Large intestine (tissue), 12 donors: ENCODE results near the gene OCEL1. TPM values are rescaled to one million over a fixed set of nuclear protein-coding genes. Genes with fewer than 3 reads are reported as not detected.
"Not testable (repeated sequence)": the region's sequence is repeated elsewhere in the genome, so short reads cannot be mapped to it uniquely, and the experiment has no call there.

Experiments
- DNase-seq, 2 donors: peaks; one replicate each; pipeline versions ENCODE4 v3.0.0 to v3.0.0-alpha.2; 2013
- H3K27ac ChIP-seq: one replicate; pipeline ENCODE4 v1.5.1; 2013; ENCODE audit warnings: low read length
- H3K27me3 ChIP-seq: 2 replicates; pipeline ENCODE4 v1.6.1; 2013; ENCODE audit warnings: low read length; ENCODE audit not compliant: control insufficient read depth, insufficient read depth
- H3K36me3 ChIP-seq: 2 replicates; pipeline ENCODE4 v1.6.1; 2013; ENCODE audit warnings: low read length; ENCODE audit not compliant: control insufficient read depth, insufficient read depth
- H3K4me1 ChIP-seq: one replicate; pipeline ENCODE4 v1.6.1; 2013; ENCODE audit warnings: low read length; ENCODE audit not compliant: control insufficient read depth, insufficient read depth
- H3K4me3 ChIP-seq: one replicate; pipeline ENCODE4 v1.5.1; 2013; ENCODE audit warnings: low read length
- H3K9me3 ChIP-seq: one replicate; pipeline ENCODE4 v1.6.1; 2013; ENCODE audit warnings: mild to moderate bottlenecking, low read depth, low read length, moderate library complexity; ENCODE audit not compliant: control insufficient read depth
- WGBS: methylation state at CpG from one replicate; pipeline ENCODE4 v1.1.5; 2013; ENCODE audit warnings: low lambda C conversion rate; ENCODE audit not compliant: insufficient coverage; 5-methylcytosine and 5-hydroxymethylcytosine counted together
- long read RNA-seq, 11 donors: transcript quantifications; one replicate each; lab custom pipeline, GENCODE V29; 2026
- polyA plus RNA-seq: library from polyadenylated mRNA; unstranded; fragments of 120-200 nt; gene quantifications from one replicate; pipeline ENCODE4 v1.2.1, GENCODE V29; 2013

The OCEL1 gene, protein sequence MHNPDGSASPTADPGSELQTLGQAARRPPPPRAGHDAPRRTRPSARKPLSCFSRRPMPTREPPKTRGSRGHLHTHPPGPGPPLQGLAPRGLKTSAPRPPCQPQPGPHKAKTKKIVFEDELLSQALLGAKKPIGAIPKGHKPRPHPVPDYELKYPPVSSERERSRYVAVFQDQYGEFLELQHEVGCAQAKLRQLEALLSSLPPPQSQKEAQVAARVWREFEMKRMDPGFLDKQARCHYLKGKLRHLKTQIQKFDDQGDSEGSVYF
- polyA plus RNA-seq, result 33.0 TPM
- long read RNA-seq, donor 1, partial matches to known transcripts, result 0 of 6 reads
- long read RNA-seq, donor 1, other reads (novel, unspliced or antisense), result 0 of 6 reads
- long read RNA-seq, donor 2, transcript OCEL1-201 (6 exons, 1,133 nt), result major isoform, 10 of 16 reads
- long read RNA-seq, donor 2, partial matches to known transcripts, result 0 of 16 reads
- long read RNA-seq, donor 2, other reads (novel, unspliced or antisense), result 0 of 16 reads
- long read RNA-seq, donor 3, result 0 reads
- long read RNA-seq, donor 4, partial matches to known transcripts, result 0 of 2 reads
- long read RNA-seq, donor 4, other reads (novel, unspliced or antisense), result 0 of 2 reads
- long read RNA-seq, donor 5, partial matches to known transcripts, result 0 of 3 reads
- long read RNA-seq, donor 5, other reads (novel, unspliced or antisense), result 0 of 3 reads
- long read RNA-seq, donor 6, transcript OCEL1-201 (6 exons, 1,133 nt), result major isoform, 7 of 10 reads
- long read RNA-seq, donor 6, partial matches to known transcripts, result 0 of 10 reads
- long read RNA-seq, donor 6, other reads (novel, unspliced or antisense), result 0 of 10 reads
- long read RNA-seq, donor 7, partial matches to known transcripts, result 0 of 3 reads
- long read RNA-seq, donor 7, other reads (novel, unspliced or antisense), result 0 of 3 reads
- long read RNA-seq, donor 8, partial matches to known transcripts, result 0 of 8 reads
- long read RNA-seq, donor 8, other reads (novel, unspliced or antisense), result 0 of 8 reads
- long read RNA-seq, donor 9, transcript OCEL1-201 (6 exons, 1,133 nt), result major isoform, 9 of 10 reads
- long read RNA-seq, donor 9, partial matches to known transcripts, result 0 of 10 reads
- long read RNA-seq, donor 9, other reads (novel, unspliced or antisense), result 0 of 10 reads
- long read RNA-seq, donor 10, transcript OCEL1-201 (6 exons, 1,133 nt), result major isoform, 7 of 11 reads
- long read RNA-seq, donor 10, partial matches to known transcripts, result 0 of 11 reads
- long read RNA-seq, donor 10, other reads (novel, unspliced or antisense), result 0 of 11 reads
- long read RNA-seq, donor 11, partial matches to known transcripts, result 0 of 3 reads
- long read RNA-seq, donor 11, other reads (novel, unspliced or antisense), result 0 of 3 reads

DNA sequence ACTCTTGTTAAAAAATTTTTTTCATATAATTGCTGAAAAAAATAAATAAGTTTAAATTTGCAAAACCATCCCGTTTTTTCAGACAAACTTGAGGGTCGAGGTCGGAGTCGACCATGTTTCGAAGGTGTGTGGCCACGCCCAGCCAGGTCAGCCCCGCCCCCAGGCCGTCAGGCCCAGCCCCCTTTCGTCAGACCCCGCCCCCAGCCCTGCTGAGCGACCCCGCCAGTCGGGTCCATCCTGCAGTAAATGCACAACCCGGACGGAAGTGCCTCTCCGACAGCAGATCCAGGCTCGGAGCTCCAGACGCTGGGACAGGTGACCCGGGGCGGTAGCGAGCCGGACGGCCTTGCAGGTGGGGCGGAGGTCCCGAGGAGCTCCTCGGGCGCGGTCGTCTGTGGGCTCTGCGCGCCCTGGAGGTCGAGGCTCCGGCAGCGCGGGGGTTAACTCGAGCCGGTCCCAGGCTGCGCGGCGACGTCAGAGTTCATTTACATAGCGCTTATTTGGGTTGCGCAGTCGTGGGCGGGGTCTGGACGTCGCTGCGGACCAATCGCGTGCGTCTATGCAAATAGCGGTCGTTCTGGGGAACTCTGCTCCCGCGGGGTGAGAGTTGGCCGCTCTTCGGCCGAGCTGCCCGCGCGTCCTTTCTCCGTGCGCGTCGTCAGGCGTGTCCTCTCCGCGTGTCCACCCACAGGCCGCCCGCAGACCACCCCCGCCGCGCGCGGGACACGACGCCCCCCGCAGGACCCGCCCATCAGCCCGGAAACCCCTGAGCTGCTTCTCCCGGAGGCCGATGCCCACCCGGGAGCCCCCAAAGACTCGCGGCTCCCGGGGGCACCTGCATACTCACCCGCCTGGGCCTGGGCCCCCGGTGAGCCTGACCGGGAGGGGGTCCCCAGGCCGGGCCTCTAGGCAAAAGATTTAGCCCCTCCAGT, at the start of gene OCEL1:
OCEL1 (plus strand) TSS at position 225 of the 932 bp plus-strand sequence; CDS start at position 247, 22 bp downstream.
- peaks cover 6% of the 10 kb centered on the region for H3K4me1 ChIP-seq

DNA sequence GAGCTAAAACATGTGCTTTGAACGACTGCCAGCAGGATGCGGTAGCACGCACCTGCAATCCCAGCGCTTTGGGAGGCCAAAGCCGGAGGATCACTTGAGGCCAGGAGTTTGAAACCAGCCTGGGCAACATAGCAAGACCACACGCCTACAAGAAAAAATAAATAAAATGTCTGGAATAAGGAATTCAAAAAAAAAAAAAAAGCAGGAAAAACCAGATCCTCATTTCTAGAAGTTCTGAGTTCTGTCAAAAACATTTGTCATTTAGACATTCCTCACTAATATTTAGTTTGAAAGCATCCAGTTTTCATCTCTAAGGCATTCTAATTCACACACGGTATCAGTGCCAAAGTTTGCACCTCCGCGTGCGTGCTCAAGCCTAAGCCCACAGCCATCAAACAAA, 47.7 kb upstream of the OCEL1 start:
- no peak for DNase-seq
- H3K27ac ChIP-seq, result no peak overlapping the region
- peaks cover 34% of the 10 kb centered on the region for H3K36me3 ChIP-seq
- WGBS, result no CpG with 5 or more reads among the region's 10 CpGs
- H3K27me3 ChIP-seq, result no peaks in the 10 kb centered on the region
- no peaks in the 10 kb centered on the region for H3K9me3 ChIP-seq
- H3K4me1 ChIP-seq, result no peaks in the 10 kb centered on the region
- H3K4me3 ChIP-seq, result no peak overlapping the region

More for the DNA sequence above, at the start of gene OCEL1:
- H3K27ac ChIP-seq, result peak within 1 kb of the TSS; percentile 99
- peaks cover 24% of the 10 kb centered on the region for H3K36me3 ChIP-seq
- no peaks in the 10 kb centered on the region for H3K27me3 ChIP-seq
- no peaks in the 10 kb centered on the region for H3K9me3 ChIP-seq
- peak; percentile 98 to 99 for DNase-seq
- peak within 1 kb of the TSS; percentile 81 for H3K4me3 ChIP-seq
- no CpG with 5 or more reads among the region's 90 CpGs for WGBS

DNA sequence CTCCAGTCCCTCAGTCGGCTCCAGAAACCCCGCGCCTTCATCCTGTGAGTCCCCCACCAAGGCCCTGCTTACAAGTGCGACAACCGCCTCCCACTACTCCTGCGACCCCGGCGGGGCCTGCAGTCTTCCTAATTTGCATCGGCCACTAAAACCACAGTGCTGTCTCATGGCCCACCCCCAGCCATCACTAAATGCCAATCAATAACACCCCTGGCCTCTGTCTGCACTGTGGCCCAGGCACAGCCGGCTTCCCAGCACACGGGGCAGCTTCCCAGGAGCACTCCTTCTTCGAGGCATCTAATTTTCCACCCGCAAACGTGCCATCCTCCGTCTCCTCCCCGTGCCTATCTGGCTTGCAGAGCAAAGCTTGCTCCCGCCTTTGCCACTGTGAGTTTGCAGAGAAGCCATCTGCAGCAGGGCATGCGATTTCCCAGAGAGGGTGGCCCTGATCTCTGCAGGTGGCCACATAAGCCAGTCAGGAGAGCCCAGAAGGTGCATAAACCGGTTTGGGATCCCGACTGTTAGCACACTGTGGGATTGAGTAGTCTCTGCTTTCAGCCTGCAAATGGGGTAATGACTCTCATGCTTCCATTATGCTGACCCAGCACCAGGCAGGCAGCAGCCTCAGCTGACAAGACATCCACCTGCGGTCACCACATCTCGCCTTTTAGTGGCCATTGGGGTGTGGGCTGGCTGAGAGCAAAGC, 44.9 kb upstream of the OCEL1 start:
- no CpG with 5 or more reads among the region's 22 CpGs for WGBS
- H3K4me3 ChIP-seq, result no peak overlapping the region
- no peaks in the 10 kb centered on the region for H3K27me3 ChIP-seq
- no peak for DNase-seq
- H3K36me3 ChIP-seq, result peaks cover 39% of the 10 kb centered on the region
- H3K4me1 ChIP-seq, result no peaks in the 10 kb centered on the region
- H3K9me3 ChIP-seq, result no peaks in the 10 kb centered on the region
- no peak overlapping the region for H3K27ac ChIP-seq

DNA sequence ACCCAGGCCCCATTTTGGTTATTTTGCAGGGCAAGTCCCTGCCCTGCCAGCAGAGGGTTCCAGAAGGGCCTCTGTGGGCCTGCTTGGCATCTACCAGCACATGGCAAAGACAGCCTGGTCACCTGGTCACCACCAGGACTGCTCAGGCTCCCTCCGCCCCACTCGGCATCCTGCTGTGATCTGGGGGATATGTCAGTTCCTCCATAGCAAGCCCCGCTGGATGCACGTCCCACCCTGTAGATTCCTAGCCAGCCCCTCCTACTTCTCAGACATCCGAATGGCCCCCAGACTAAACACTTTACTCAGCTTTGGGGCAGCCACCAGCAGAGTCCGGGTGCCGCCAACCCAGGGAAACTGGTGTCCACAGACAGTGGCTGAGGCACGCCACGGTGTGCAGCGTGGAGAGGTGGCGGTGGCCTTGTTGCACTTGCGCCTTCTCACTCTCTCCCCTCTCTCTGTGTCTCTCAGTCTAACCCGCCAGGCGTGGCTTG, 42.7 kb upstream of the OCEL1 start:
- Histone ChIP-seq H3K27me3 (no peaks in the 10 kb centered on the region), H3K27ac (no peak overlapping the region), H3K9me3 (no peaks in the 10 kb centered on the region), H3K4me3 (no peak overlapping the region), H3K4me1 (no peaks in the 10 kb centered on the region), H3K36me3 (peaks cover 35% of the 10 kb centered on the region)
- WGBS, result no CpG with 5 or more reads among the region's 14 CpGs
- DNase-seq, result no peak

DNA sequence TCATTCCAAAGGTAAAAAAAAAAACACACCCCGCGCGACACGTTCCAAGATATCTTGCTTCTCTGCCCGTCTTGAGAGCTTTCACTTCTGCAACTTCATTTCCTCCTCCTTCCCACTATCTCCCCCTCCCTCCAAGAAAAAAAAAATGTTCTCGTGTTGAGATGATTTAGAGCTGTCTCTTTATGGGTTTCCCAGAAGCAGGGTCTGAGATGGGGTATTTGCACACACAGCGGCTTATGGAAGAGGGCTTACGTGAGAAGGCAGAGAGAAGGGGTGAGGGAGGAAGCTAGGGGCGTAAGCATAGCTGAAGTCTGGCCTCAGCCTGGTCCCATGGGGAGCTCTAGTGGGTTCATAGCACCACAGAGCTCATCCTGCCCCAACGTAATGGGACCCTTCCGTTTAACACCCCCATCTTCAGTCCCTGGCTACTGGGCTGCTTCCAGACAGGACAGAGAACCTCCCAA, 42.1 kb upstream of the OCEL1 start:
- peaks cover 35% of the 10 kb centered on the region for H3K36me3 ChIP-seq
- no peak overlapping the region for H3K4me3 ChIP-seq
- H3K9me3 ChIP-seq, result no peaks in the 10 kb centered on the region
- H3K4me1 ChIP-seq, result no peaks in the 10 kb centered on the region
- no peaks in the 10 kb centered on the region for H3K27me3 ChIP-seq
- 82% methylated on average over 5 of the region's 11 CpGs for WGBS
- H3K27ac ChIP-seq, result no peak overlapping the region
- no peak for DNase-seq

DNA sequence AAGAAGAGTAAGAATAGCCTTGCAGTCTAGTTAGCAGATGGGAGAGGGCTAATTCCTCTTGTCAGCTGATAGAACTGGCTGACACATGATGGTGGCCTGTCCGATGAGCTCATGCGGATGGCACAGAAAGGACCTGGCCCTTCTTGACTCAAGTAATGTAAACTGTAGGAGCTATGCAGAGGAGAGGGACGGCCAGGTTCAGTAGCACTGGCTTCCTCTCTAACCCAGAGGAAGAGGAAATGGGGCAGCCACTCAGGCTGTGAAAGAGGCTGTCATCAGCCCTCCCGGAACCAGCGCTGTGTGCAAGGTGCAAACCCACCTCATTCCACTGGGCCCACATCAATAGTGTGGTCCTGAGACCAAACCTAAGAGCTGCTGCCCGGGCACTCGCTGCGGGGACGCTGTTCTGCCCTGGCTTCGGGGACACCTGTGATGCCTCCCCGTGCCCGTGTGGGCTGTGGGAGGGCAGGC, 41.6 kb upstream of the OCEL1 start:
- no peak overlapping the region for H3K4me3 ChIP-seq
- H3K9me3 ChIP-seq, result no peaks in the 10 kb centered on the region
- no CpG with 5 or more reads among the region's 12 CpGs for WGBS
- H3K4me1 ChIP-seq, result no peaks in the 10 kb centered on the region
- no peak for DNase-seq
- H3K27ac ChIP-seq, result no peak overlapping the region
- peaks cover 35% of the 10 kb centered on the region for H3K36me3 ChIP-seq
- no peaks in the 10 kb centered on the region for H3K27me3 ChIP-seq

DNA sequence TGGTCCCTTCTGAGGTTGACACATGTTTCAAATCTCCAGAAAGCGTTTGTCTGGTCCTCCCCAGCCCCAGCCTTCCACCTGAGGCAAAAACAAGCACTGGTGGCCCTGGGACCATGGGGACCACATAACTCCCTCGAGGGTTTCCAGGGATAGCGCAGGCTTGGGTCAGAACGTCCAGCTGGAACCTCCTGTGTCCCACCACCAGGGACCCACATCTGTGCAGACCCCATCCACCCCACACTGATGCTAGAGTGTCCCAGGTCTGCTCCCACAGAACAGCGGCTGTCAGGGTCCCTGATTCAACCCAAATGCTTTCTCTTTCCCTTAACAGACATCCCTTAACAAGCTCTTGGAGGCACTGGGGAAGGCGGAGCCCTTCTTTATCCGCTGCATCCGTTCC, 40.4 kb upstream of the OCEL1 start:
- no peak for DNase-seq
- WGBS, result no CpG with 5 or more reads among the region's 8 CpGs
- H3K4me1 ChIP-seq, result no peaks in the 10 kb centered on the region
- H3K4me3 ChIP-seq, result no peak overlapping the region
- H3K27me3 ChIP-seq, result no peaks in the 10 kb centered on the region
- H3K9me3 ChIP-seq, result no peaks in the 10 kb centered on the region
- peaks cover 38% of the 10 kb centered on the region for H3K36me3 ChIP-seq
- H3K27ac ChIP-seq, result no peak overlapping the region

DNA sequence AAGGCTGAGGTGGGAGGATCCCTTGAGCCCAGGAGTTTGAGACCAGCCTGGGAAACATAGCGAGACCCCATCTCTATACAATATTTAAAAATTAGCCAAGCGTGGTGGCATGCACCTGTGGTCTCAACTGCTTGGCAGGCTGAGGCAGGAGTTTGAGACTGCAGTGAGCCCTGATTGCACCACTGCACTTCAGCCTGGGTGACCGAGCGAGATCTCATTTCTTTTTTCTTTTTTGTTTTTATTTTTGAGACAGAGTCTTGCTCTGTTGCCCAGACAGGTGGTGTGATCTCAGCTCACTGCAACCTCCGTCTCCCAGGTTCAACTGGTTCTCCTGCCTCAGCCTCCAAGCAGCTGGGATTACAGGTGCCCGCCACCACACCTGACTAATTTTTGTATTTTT, 34.3 kb upstream of the OCEL1 start:
- H3K9me3 ChIP-seq, H3K27me3 ChIP-seq, H3K4me1 ChIP-seq, H3K27ac ChIP-seq, DNase-seq, H3K4me3 ChIP-seq: not testable (repeated sequence)
- peaks cover 56% of the 10 kb centered on the region for H3K36me3 ChIP-seq
- WGBS, result no CpG with 5 or more reads among the region's 6 CpGs
